Smooth muscle cell (in vitro differentiated cells): ENCODE data around the gene STX11. TPM values are rescaled to one million over a fixed set of nuclear protein-coding genes. Genes with fewer than 3 reads are reported as not detected.

ENCODE experiments used
- DNase-seq: peaks from one replicate; lab custom pipeline; 2025; ENCODE audit not compliant: unreplicated experiment; lab: John Stamatoyannopoulos, UW
- H2AFZ ChIP-seq: fragments of 200-600 bp; sonication (generic); 2 replicates; pipeline ENCODE4 v1.6.0; 2016; ENCODE audit warnings: antibody characterized with exemption, low read depth, mild to moderate bottlenecking
- H3F3A ChIP-seq: fragments of 200-600 bp; sonication (generic); 2 replicates; pipeline ENCODE4 v1.6.0; 2017; ENCODE audit warnings: antibody characterized with exemption, low read depth
- H3K27ac ChIP-seq: fragments of 200-600 bp; sonication (generic); 2 replicates; pipeline ENCODE4 v1.5.1; 2016; ENCODE audit warnings: low read depth, mild to moderate bottlenecking
- H3K27me3 ChIP-seq: fragments of 200-600 bp; sonication (generic); 2 replicates; pipeline ENCODE4 v1.6.1; 2016; ENCODE audit warnings: low read depth, mild to moderate bottlenecking
- H3K36me3 ChIP-seq: fragments of 200-600 bp; sonication (generic); 2 replicates; pipeline ENCODE4 v1.5.1; 2016; ENCODE audit warnings: low read depth
- H3K4me1 ChIP-seq: fragments of 200-600 bp; sonication (generic); 2 replicates; pipeline ENCODE4 v1.5.1; 2016; ENCODE audit warnings: low read depth
- H3K4me2 ChIP-seq: fragments of 200-600 bp; sonication (generic); 2 replicates; pipeline ENCODE4 v1.6.0; 2016; ENCODE audit warnings: mild to moderate bottlenecking
- H3K4me3 ChIP-seq: fragments of 200-600 bp; sonication (generic); 2 replicates; pipeline ENCODE4 v1.5.1; 2016; ENCODE audit warnings: mild to moderate bottlenecking
- H3K79me2 ChIP-seq: fragments of 200-600 bp; sonication (generic); 2 replicates; pipeline ENCODE4 v1.6.0; 2016; ENCODE audit warnings: low read depth, mild to moderate bottlenecking
- H3K9ac ChIP-seq: fragments of 200-600 bp; sonication (generic); 2 replicates; pipeline ENCODE4 v1.6.0; 2016; ENCODE audit warnings: low read depth
- H3K9me3 ChIP-seq: fragments of 200-600 bp; sonication (generic); replicated peaks from 2 replicates; pipeline ENCODE4 v1.5.1; 2016; ENCODE audit warnings: low read depth
- H4K20me1 ChIP-seq: fragments of 200-600 bp; sonication (generic); 2 replicates; pipeline ENCODE4 v1.6.0; 2016; ENCODE audit warnings: low read depth
- CTCF ChIP-seq: fragments of 200-600 bp; sonication (generic); IDR thresholded peaks from 2 replicates; pipeline ENCODE4 v1.5.1; 2017; ENCODE audit warnings: borderline replicate concordance, mild to moderate bottlenecking, antibody characterized with exemption; ENCODE audit not compliant: insufficient read depth, poor library complexity, severe bottlenecking
- WGBS: methylation state at CpG from one replicate; pipeline ENCODE4 v1.1.7; 2016; ENCODE audit warnings: low lambda C conversion rate; 5-methylcytosine and 5-hydroxymethylcytosine counted together
- polyA plus RNA-seq: library from polyadenylated mRNA; unstranded; fragments of >200 nt; fragmentation: Nextera tagmentation; extraction: Ambion mirVana; gene quantifications from 2 replicates; pipeline ENCODE4 v1.2.1, GENCODE V29; 2016
- total RNA-seq: library from RNA; depleted of rRNA; stranded (reverse); fragments of >200 nt; gene quantifications from 2 replicates; pipeline ENCODE4 v1.2.3, GENCODE V29; 2014

The STX11 gene
- total and polyA plus RNA-seq, 2 experiments from 2014 or later = 0.53 to 0.72 TPM

GRCh38 chr6:144139817-144140216, 10.5 kb upstream of the STX11 start:
- Histone ChIP-seq H3K79me2 (no peaks in the 10 kb centered on the region), H3F3A (no peaks in the 10 kb centered on the region), H2AFZ (no peak overlapping the region), H3K27ac (no peak overlapping the region), H3K27me3 (peaks cover 7% of the 10 kb centered on the region), H3K9ac (no peak overlapping the region), H3K4me3 (no peak overlapping the region), H3K36me3 (no peaks in the 10 kb centered on the region), H4K20me1 (no peaks in the 10 kb centered on the region), H3K4me2 (no peak overlapping the region), H3K4me1 (no peaks in the 10 kb centered on the region), H3K9me3 (no peaks in the 10 kb centered on the region)
- no peak for DNase-seq
- 97% methylated on average over 3 of the region's 3 CpGs for WGBS
- TF ChIP-seq CTCF = no peak

GRCh38 chr6:144140867-144141266, 9.4 kb upstream of the STX11 start:
- TF ChIP-seq CTCF = no peak
- 57% methylated on average over 2 of the region's 2 CpGs for WGBS

GRCh38 chr6:144141470-144141869, 8.8 kb upstream of the STX11 start:
- no peak overlapping the region for H2AFZ ChIP-seq
- H4K20me1 ChIP-seq = no peaks in the 10 kb centered on the region
- WGBS = 94% methylated on average over 2 of the region's 2 CpGs
- no peak overlapping the region for H3K9ac ChIP-seq
- DNase-seq = no peak
- no peaks in the 10 kb centered on the region for H3K36me3 ChIP-seq
- peaks cover 3% of the 10 kb centered on the region for H3K27me3 ChIP-seq
- H3F3A ChIP-seq = no peaks in the 10 kb centered on the region
- no peak overlapping the region for H3K4me2 ChIP-seq
- TF ChIP-seq CTCF = no peak
- no peaks in the 10 kb centered on the region for H3K9me3 ChIP-seq
- H3K79me2 ChIP-seq = no peaks in the 10 kb centered on the region
- H3K4me1 ChIP-seq = no peaks in the 10 kb centered on the region
- no peak overlapping the region for H3K4me3 ChIP-seq
- H3K27ac ChIP-seq = no peak overlapping the region

More at GRCh38 chr6:144140867-144141266, 9.4 kb upstream of the STX11 start:
- Histone ChIP-seq H3F3A (no peaks in the 10 kb centered on the region), H3K79me2 (no peaks in the 10 kb centered on the region), H3K9ac (no peak overlapping the region), H3K36me3 (no peaks in the 10 kb centered on the region), H3K4me1 (no peaks in the 10 kb centered on the region), H2AFZ (no peak overlapping the region), H3K27ac (no peak overlapping the region), H3K9me3 (no peaks in the 10 kb centered on the region), H3K4me3 (no peak overlapping the region), H4K20me1 (no peaks in the 10 kb centered on the region), H3K27me3 (peaks cover 7% of the 10 kb centered on the region), H3K4me2 (no peak overlapping the region)
- no peak for DNase-seq

GRCh38 chr6:144143106-144143505, 7.2 kb upstream of the STX11 start:
- Histone ChIP-seq H4K20me1 (no peaks in the 10 kb centered on the region), H3K4me2 (no peak overlapping the region), H3F3A (no peaks in the 10 kb centered on the region), H2AFZ (no peak overlapping the region), H3K9ac (no peak overlapping the region), H3K9me3 (no peaks in the 10 kb centered on the region), H3K4me1 (no peaks in the 10 kb centered on the region), H3K79me2 (no peaks in the 10 kb centered on the region), H3K27ac (no peak overlapping the region), H3K36me3 (no peaks in the 10 kb centered on the region), H3K27me3 (peaks cover 5% of the 10 kb centered on the region), H3K4me3 (no peak overlapping the region)
- no peak for DNase-seq
- 88% methylated on average over 1 of the region's 1 CpG for WGBS
- TF ChIP-seq CTCF = no peak
